ENCODE data around the gene GNPTAB. TPM values are rescaled to one million over a fixed set of nuclear protein-coding genes. Genes with fewer than 3 reads are reported as not detected.

GNPTAB gene
- total RNA-seq, 4 donors from 2014 or later = 24.3 to 45.9 (median 32.6) TPM

- TF ChIP-seq CTCF (IDR thresholded peaks at IDR 0.05) (no peak), POLR2A (IDR thresholded peaks at IDR 0.05) (no peak)
- no peak for DNase-seq (ENCODE audit: low spot score in 2 of 2)
- WGBS, 2 donors = 84 to 85% methylated on average over 6 of the region's 6 CpGs
- intact Hi-C loops (cut with DNase I; ENCODE audit: low total_unique reads) = no loop called here
- no peak overlapping the region for H3K4me3 ChIP-seq (ENCODE audit: low read depth, poor library complexity, severe bottlenecking)
Measured at GRCh38 chr12:101792046-101792931, 38.5 kb downstream of the GNPTAB start.

- no peak for DNase-seq (ENCODE audit: low spot score in 2 of 2)
- intact Hi-C loops (cut with DNase I; ENCODE audit: low total_unique reads) = no loop called here
- TF ChIP-seq CTCF (IDR thresholded peaks at IDR 0.05) = no peak
- TF ChIP-seq POLR2A (IDR thresholded peaks at IDR 0.05) = no peak
- no peak overlapping the region for H3K4me3 ChIP-seq (ENCODE audit: low read depth, poor library complexity, severe bottlenecking)
- 86 to 91% methylated on average over 4 of the region's 4 CpGs for WGBS, 2 donors
Measured at GRCh38 chr12:101789171-101789570, 41.6 kb downstream of the GNPTAB start.

- no peak overlapping the region for H3K4me3 ChIP-seq (ENCODE audit: low read depth, poor library complexity, severe bottlenecking)
- TF ChIP-seq POLR2A (IDR thresholded peaks at IDR 0.05) = no peak
- no peak for TF ChIP-seq CTCF (IDR thresholded peaks at IDR 0.05)
- intact Hi-C loops (cut with DNase I; ENCODE audit: low total_unique reads) = no loop called here
- DNase-seq (ENCODE audit: low spot score in 2 of 2) = no peak
- WGBS, 2 donors = 85 to 91% methylated on average over 1 of the region's 1 CpG
Measured at GRCh38 chr12:101785671-101786070, 45.1 kb downstream of the GNPTAB start.

GRCh38 chr12:101784376-101784775 is 46.4 kb downstream of the GNPTAB start:
- intact Hi-C loops (cut with DNase I; ENCODE audit: low total_unique reads) = no loop called here
- 95 to 97% methylated on average over 1 of the region's 1 CpG for WGBS, 2 donors
- H3K4me3 ChIP-seq (ENCODE audit: low read depth, poor library complexity, severe bottlenecking) = no peak overlapping the region
- TF ChIP-seq POLR2A (IDR thresholded peaks at IDR 0.05) (no peak), CTCF (IDR thresholded peaks at IDR 0.05) (no peak)
- no peak for DNase-seq (ENCODE audit: low spot score in 2 of 2)

- 75 to 82% methylated on average over 2 of the region's 2 CpGs for WGBS, 2 donors
- TF ChIP-seq POLR2A (IDR thresholded peaks at IDR 0.05) = no peak
- no peak for TF ChIP-seq CTCF (IDR thresholded peaks at IDR 0.05)
- intact Hi-C loops (cut with DNase I; ENCODE audit: low total_unique reads) = no loop called here
Measured at GRCh38 chr12:101783838-101784237, 46.9 kb downstream of the GNPTAB start.

More at GRCh38 chr12:101783838-101784237, 46.9 kb downstream of the GNPTAB start:
- DNase-seq (ENCODE audit: low spot score in 2 of 2) = no peak
- no peak overlapping the region for H3K4me3 ChIP-seq (ENCODE audit: low read depth, poor library complexity, severe bottlenecking)
